ENCODE results near the gene VAT1L. TPM values are rescaled to one million over a fixed set of nuclear protein-coding genes. Genes with fewer than 3 reads are reported as not detected.

Gene VAT1L
- total and polyA plus RNA-seq, 2 experiments from 2014 or later, result 11.0 to 24.4 TPM

DNA sequence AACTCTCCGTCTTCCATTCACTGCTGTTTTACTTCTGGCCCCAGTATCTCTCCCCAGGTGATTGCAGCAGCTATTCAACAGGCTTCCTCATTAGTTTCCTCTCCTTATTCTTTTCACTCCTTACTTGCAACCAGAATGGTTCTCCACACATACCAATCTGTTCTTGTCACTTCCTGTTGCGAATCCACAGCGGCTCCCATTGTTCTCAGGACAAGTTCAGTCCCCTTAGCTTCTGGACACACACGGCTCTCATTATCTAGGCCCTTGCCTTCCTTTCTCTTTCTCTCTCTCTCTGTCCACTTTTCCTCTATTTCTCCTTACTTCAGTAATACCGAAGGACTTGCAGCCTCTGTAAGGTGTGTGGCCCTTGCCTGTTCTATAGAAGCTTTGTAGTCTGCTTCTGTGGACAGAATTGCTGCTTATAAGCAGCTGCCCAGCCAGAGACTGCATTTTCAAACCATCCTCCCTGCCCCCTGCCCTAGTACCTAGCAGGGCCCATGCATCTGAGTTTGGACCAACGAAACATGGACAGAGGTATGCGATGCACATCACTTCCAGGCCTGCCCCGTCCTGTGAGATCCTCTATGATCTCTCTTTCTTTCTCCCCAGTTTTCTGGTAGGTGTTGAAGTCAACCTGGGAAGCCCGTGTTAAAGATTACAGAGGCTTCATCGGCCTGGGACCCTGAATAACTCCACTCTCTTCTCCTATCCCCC lies 45.7 kb downstream of the VAT1L start (continued):
- TF ChIP-seq, protein P1, sequence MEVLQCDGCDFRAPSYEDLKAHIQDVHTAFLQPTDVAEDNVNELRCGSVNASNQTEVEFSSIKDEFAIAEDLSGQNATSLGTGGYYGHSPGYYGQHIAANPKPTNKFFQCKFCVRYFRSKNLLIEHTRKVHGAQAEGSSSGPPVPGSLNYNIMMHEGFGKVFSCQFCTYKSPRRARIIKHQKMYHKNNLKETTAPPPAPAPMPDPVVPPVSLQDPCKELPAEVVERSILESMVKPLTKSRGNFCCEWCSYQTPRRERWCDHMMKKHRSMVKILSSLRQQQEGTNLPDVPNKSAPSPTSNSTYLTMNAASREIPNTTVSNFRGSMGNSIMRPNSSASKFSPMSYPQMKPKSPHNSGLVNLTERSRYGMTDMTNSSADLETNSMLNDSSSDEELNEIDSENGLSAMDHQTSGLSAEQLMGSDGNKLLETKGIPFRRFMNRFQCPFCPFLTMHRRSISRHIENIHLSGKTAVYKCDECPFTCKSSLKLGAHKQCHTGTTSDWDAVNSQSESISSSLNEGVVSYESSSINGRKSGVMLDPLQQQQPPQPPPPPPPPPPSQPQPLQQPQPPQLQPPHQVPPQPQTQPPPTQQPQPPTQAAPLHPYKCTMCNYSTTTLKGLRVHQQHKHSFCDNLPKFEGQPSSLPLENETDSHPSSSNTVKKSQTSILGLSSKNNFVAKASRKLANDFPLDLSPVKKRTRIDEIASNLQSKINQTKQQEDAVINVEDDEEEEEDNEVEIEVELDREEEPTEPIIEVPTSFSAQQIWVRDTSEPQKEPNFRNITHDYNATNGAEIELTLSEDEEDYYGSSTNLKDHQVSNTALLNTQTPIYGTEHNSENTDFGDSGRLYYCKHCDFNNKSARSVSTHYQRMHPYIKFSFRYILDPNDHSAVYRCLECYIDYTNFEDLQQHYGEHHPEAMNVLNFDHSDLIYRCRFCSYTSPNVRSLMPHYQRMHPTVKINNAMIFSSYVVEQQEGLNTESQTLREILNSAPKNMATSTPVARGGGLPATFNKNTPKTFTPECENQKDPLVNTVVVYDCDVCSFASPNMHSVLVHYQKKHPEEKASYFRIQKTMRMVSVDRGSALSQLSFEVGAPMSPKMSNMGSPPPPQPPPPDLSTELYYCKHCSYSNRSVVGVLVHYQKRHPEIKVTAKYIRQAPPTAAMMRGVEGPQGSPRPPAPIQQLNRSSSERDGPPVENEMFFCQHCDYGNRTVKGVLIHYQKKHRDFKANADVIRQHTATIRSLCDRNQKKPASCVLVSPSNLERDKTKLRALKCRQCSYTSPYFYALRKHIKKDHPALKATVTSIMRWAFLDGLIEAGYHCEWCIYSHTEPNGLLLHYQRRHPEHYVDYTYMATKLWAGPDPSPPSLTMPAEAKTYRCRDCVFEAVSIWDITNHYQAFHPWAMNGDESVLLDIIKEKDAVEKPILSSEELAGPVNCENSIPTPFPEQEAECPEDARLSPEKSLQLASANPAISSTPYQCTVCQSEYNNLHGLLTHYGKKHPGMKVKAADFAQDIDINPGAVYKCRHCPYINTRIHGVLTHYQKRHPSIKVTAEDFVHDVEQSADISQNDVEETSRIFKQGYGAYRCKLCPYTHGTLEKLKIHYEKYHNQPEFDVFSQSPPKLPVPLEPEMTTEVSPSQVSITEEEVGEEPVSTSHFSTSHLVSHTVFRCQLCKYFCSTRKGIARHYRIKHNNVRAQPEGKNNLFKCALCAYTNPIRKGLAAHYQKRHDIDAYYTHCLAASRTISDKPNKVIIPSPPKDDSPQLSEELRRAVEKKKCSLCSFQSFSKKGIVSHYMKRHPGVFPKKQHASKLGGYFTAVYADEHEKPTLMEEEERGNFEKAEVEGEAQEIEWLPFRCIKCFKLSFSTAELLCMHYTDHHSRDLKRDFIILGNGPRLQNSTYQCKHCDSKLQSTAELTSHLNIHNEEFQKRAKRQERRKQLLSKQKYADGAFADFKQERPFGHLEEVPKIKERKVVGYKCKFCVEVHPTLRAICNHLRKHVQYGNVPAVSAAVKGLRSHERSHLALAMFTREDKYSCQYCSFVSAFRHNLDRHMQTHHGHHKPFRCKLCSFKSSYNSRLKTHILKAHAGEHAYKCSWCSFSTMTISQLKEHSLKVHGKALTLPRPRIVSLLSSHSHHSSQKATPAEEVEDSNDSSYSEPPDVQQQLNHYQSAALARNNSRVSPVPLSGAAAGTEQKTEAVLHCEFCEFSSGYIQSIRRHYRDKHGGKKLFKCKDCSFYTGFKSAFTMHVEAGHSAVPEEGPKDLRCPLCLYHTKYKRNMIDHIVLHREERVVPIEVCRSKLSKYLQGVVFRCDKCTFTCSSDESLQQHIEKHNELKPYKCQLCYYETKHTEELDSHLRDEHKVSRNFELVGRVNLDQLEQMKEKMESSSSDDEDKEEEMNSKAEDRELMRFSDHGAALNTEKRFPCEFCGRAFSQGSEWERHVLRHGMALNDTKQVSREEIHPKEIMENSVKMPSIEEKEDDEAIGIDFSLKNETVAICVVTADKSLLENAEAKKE (CRISPR knock-in tag; IDR thresholded peaks at IDR 0.05), result no peak
- TF ChIP-seq ZNF331 (CRISPR knock-in tag; IDR thresholded peaks at IDR 0.05; ENCODE audit: low read depth) (no peak), STAT1 (IDR thresholded peaks at IDR 0.05; ENCODE audit: unreplicated experiment) (no peak), ETS1 (IDR thresholded peaks at IDR 0.05) (no peak)

DNA sequence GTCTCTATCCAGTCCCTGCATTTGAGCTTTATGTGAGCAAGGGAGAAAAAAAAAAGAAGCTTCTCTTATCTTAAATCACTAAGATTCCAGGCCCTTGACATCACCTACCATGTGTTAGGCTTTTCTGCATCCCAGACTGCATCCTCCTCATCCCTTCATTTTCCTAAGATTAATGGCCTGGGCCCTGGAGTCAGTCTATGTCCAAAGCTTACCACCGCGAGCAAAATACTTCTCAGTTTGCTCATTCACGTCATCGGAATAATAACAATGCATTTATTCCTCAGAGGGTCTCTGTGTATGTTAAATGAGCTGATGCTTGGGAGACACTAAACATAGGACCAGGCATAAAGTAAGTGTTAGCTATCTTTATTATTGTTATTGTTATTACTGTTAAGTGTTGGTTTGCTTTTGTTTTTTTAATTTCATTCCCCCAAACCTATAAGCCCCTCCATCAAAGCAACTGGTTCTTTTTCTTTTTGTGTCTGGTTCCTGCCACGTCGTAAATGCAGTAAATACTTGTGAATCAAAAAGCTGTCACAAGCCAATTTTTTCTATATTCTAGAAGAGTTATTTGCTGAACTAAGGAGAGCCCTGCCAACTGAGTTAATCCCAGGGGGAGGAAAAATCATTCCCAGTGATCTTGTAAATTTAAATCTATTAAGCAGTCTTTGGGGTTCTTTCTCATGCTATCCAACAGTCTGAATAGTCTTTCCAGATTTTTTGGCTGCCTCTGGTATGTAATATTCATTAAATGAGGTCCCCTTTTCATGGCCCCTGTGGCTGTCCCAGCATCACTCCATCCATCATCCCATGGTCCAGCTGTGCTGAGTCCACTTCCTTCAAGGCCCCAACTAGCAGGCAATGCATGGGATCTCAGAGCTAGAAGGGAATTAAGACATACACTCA lies 46.5 kb downstream of the VAT1L start:
- no peak for ATAC-seq

More for the DNA sequence above, 46.5 kb downstream of the VAT1L start:
- Histone ChIP-seq H4K20me1 (replicated peaks; ENCODE audit: insufficient read depth) (no peaks in the 10 kb centered on the region), H3K4me2 (0 out of 2 replicates have a peak overlapping the region, but pooled peaks have one; percentile 40), H3F3A (replicated peaks; ENCODE audit: low read depth) (peaks cover 6% of the 10 kb centered on the region; the same call in 1 of the 2 replicates), H3K9me2 (ENCODE audit: insufficient read depth) (peaks cover 11% of the 10 kb centered on the region), H3K79me2 (replicated peaks; ENCODE audit: insufficient read depth) (no peaks in the 10 kb centered on the region), H3K27me3 (ENCODE audit: insufficient read depth) (no peaks in the 10 kb centered on the region), H3K4me1 (ENCODE audit: insufficient read depth) (peaks cover 22% of the 10 kb centered on the region), H2AFZ (no peak overlapping the region), H3K27ac (ENCODE audit: low read depth) (peak overlapping the region; percentile 95), H3K4me3 (no peak overlapping the region), H3K36me3 (ENCODE audit: insufficient read depth) (no peaks in the 10 kb centered on the region; the same call in 1 of the 2 replicates)
- Mint-ChIP-seq H3K36me3 (ENCODE audit: low read depth) (peaks cover 11% of the 10 kb centered on the region), H3K9me3 (no peaks in the 10 kb centered on the region), H3K27ac (peak overlapping the region; percentile 30), H3K27me3 (ENCODE audit: insufficient read depth, low read depth, poor library complexity) (peaks cover 8% of the 10 kb centered on the region), H3K4me3 (no peak overlapping the region), H3K4me1 (peaks cover 30% of the 10 kb centered on the region)
- peak; percentile 16 for DNase-seq (ENCODE audit: low spot score)
- no peak for TF ChIP-seq JUNB (IDR thresholded peaks at IDR 0.05; ENCODE audit: unreplicated experiment)
- TF ChIP-seq NANOG (IDR thresholded peaks at IDR 0.05; ENCODE audit: borderline replicate concordance), result no peak
- no peak for TF ChIP-seq REST (IDR thresholded peaks at IDR 0.05; ENCODE audit: unreplicated experiment)
- TF ChIP-seq STAT1 (IDR thresholded peaks at IDR 0.05; ENCODE audit: unreplicated experiment), result no peak
- no peak for TF ChIP-seq POLR2AphosphoS5 (IDR thresholded peaks at IDR 0.05; ENCODE audit: low read depth)
- no peak for TF ChIP-seq CREB1 (CRISPR knock-in tag; IDR thresholded peaks at IDR 0.05; ENCODE audit: low read depth)
- TF ChIP-seq ZNF114 (CRISPR knock-in tag; IDR thresholded peaks at IDR 0.05), result no peak
- no peak for TF ChIP-seq EZH2phosphoT487 (IDR thresholded peaks at IDR 0.05; ENCODE audit: unreplicated experiment)

Measured in GM23338 (cell line).